Measurements from ENCODE around the gene ATXN10. TPM values are rescaled to one million over a fixed set of nuclear protein-coding genes. Genes with fewer than 3 reads are reported as not detected.

ATXN10 gene
- total RNA-seq, 4 donors from 2014 or later = 35.5 to 83.3 (median 51.1) TPM

DNA sequence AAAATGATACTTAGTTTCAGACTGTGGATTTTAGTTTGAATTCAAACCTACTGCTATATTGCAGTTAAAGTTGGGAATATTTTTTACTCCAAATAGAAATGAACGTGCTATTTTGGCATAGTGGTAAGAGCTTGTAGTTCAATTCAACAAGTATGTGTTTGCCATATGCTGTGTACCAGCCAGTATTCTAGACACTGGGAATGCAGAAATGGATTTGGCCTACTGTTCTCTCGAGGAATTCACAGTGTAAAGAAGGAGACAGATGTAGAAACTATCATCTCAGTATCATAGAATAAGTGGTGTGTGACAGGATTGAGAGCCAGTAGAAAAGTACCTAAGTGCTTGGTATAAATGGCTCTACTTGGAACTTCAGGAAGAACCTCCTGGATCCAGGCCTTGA, 80.4 kb downstream of the ATXN10 start:
- H3K4me3 ChIP-seq (ENCODE audit: low read depth, poor library complexity, severe bottlenecking) = no peak overlapping the region
- intact Hi-C loops (cut with DNase I; ENCODE audit: low total_unique reads) = no loop called here
- WGBS, 2 donors = 54 to 73% methylated on average over 2 of the region's 2 CpGs
- DNase-seq (ENCODE audit: low spot score in 2 of 2) = no peak
- TF ChIP-seq, protein P1, sequence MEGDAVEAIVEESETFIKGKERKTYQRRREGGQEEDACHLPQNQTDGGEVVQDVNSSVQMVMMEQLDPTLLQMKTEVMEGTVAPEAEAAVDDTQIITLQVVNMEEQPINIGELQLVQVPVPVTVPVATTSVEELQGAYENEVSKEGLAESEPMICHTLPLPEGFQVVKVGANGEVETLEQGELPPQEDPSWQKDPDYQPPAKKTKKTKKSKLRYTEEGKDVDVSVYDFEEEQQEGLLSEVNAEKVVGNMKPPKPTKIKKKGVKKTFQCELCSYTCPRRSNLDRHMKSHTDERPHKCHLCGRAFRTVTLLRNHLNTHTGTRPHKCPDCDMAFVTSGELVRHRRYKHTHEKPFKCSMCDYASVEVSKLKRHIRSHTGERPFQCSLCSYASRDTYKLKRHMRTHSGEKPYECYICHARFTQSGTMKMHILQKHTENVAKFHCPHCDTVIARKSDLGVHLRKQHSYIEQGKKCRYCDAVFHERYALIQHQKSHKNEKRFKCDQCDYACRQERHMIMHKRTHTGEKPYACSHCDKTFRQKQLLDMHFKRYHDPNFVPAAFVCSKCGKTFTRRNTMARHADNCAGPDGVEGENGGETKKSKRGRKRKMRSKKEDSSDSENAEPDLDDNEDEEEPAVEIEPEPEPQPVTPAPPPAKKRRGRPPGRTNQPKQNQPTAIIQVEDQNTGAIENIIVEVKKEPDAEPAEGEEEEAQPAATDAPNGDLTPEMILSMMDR (IDR thresholded peaks at IDR 0.05) = no peak
- no peak for TF ChIP-seq POLR2A (IDR thresholded peaks at IDR 0.05)

DNA sequence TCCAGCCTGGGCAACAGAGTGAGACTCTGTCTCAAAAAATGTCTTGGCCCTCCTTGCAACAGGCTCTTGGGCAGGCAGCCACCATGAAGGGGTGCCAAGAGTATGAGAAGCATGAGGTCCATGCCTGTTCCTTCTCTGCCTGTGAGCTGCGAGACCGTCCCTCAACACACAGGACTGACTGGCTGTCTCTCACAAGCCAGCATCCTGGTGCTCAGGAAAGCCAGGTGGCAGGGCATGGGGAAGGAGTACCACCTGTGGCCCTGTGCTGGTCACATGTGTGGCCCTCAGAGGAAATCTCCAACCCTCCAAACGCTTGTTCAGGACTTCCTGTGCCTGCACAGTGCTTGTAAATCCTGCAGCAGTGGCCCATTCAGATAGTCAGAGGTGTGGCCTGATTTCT, 83.2 kb downstream of the ATXN10 start:
- no peak for TF ChIP-seq POLR2A (IDR thresholded peaks at IDR 0.05)
- TF ChIP-seq, protein P1 (IDR thresholded peaks at IDR 0.05) = no peak
- H3K4me3 ChIP-seq (ENCODE audit: low read depth, poor library complexity, severe bottlenecking) = no peak overlapping the region
- WGBS, 2 donors = 26 to 36% methylated on average over 3 of the region's 3 CpGs
- DNase-seq (ENCODE audit: low spot score in 2 of 2) = no peak
- intact Hi-C loops (cut with DNase I; ENCODE audit: low total_unique reads) = no loop called here

DNA sequence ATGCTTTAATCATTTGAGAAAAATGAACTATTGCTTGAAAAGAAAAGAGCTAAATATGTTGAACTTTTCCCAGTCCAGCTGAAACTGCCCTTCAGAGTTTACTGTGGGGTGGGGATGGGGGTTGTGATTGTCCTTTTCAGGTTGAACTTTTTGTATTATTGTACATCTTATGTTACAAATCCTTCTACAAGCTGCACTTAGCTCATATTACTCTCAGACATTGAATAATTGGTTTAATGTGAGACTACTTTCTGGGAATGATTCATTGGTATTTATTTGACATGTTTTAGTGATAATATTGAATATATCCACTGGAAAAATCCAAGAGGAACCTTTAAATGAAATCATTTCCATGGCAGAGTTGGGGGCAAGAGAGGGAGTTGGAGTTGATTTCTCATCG, 84.9 kb downstream of the ATXN10 start:
- 13 to 23% methylated on average over 1 of the region's 1 CpG for WGBS, 2 donors
- TF ChIP-seq POLR2A (IDR thresholded peaks at IDR 0.05) = no peak
- TF ChIP-seq, protein P1 (IDR thresholded peaks at IDR 0.05) = no peak
- no peak for DNase-seq (ENCODE audit: low spot score in 2 of 2)
- intact Hi-C loops (cut with DNase I; ENCODE audit: low total_unique reads) = no loop called here
- H3K4me3 ChIP-seq (ENCODE audit: low read depth, poor library complexity, severe bottlenecking) = no peak overlapping the region

DNA sequence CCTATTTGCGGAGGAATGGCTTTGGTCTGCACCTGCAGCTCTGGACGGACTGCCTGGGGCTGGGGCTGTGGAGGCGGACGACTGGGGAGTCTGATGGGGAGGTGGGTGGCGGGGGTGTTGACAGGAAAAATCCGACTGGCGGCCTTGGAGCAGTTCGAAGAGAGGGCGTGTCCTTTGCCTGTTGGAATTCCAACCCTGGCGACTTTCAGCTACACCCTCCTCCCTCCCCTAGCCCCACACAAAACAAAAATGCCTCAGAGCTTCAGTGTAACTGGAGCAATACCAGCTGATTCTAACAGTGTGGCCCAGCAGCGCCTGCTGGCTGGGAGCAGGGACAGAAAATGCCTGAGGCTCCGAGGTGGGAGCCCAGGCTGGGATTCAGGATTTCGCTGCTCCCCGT, 85.4 kb downstream of the ATXN10 start:
- WGBS, 2 donors = 31 to 39% methylated on average over 12 to 14 of the region's 14 CpGs
- intact Hi-C loops (cut with DNase I; ENCODE audit: low total_unique reads) = no loop called here
- TF ChIP-seq POLR2A (IDR thresholded peaks at IDR 0.05) = no peak
- TF ChIP-seq, protein P1 (IDR thresholded peaks at IDR 0.05) = no peak
- DNase-seq (ENCODE audit: low spot score in 2 of 2) = no peak
- no peak overlapping the region for H3K4me3 ChIP-seq (ENCODE audit: low read depth, poor library complexity, severe bottlenecking)

DNA sequence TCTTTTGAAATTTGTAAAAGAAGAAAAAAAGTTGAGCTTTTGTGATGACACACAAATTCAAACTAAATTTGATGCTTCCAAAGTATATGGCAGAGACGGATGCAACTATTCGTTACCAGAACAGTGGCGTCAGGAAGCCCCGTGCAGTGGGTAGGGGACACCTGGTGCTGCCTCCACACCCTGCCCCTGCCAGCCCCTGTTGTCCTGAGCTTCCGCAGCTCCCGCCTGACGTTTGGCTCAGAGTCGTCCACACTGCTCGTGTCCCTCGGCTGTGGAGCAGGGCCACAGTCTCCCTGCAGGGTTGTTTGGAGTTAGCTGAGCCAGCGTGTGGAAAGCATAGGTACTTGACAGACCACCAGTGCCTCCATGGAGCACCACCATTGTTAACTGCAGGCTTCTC, 86.3 kb downstream of the ATXN10 start:
- no peak overlapping the region for H3K4me3 ChIP-seq (ENCODE audit: low read depth, poor library complexity, severe bottlenecking)
- intact Hi-C loops (cut with DNase I; ENCODE audit: low total_unique reads) = no loop called here
- WGBS, 2 donors = 78 to 86% methylated on average over 11 of the region's 11 CpGs
- DNase-seq (ENCODE audit: low spot score in 2 of 2) = no peak
- no peak for TF ChIP-seq POLR2A (IDR thresholded peaks at IDR 0.05)
- TF ChIP-seq, protein P1 (IDR thresholded peaks at IDR 0.05) = no peak

DNA sequence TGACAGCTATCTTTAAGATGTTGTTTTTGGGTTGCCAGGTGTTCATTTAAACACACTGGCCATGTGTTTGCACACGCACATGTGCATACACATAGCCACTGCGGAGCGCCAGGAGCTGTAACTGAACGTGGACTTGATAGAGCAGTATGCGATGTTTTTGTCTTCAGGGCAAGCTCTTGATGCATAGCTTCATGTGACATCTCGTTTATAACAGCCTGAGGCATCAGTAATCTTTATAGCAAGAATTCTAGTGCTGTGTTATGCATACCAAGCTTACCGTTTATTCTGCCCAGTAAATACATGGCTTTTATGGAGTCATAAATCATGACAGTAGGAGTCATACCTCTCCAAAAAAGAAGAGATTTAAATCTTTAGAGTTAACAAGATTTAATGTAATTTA, 87.0 kb downstream of the ATXN10 start:
- TF ChIP-seq, protein P1 (IDR thresholded peaks at IDR 0.05) = no peak
- TF ChIP-seq POLR2A (IDR thresholded peaks at IDR 0.05) = no peak
- intact Hi-C loops (cut with DNase I; ENCODE audit: low total_unique reads) = no loop called here
- WGBS, 2 donors = 49 to 66% methylated on average over 7 of the region's 7 CpGs
- no peak for DNase-seq (ENCODE audit: low spot score in 2 of 2)
- no peak overlapping the region for H3K4me3 ChIP-seq (ENCODE audit: low read depth, poor library complexity, severe bottlenecking)

Data from lower leg skin (tissue), 4 donors.